ENCODE measurements around the gene PSMG4. TPM values are rescaled to one million over a fixed set of nuclear protein-coding genes. Genes with fewer than 3 reads are reported as not detected.
A peak's percentile ranks its signal among the peaks of the same experiment; 100 is the strongest.

PSMG4 gene
- total RNA-seq, 1 donor from 2014 or later = 9.7 TPM

GRCh38 chr6:3259491-3259958 lies 778 bp downstream of the PSMG4 start:
- Mint-ChIP-seq H3K4me3 (ENCODE audit: unreplicated experiment) (peak overlapping the region; percentile 99), H3K27ac (ENCODE audit: unreplicated experiment) (peak overlapping the region; percentile 91), H3K9me3 (ENCODE audit: unreplicated experiment) (no peaks in the 10 kb centered on the region), H3K4me1 (ENCODE audit: unreplicated experiment) (peaks cover 19% of the 10 kb centered on the region), H3K27me3 (ENCODE audit: unreplicated experiment) (peaks cover 13% of the 10 kb centered on the region), H3K36me3 (ENCODE audit: low read depth, unreplicated experiment) (peaks cover 6% of the 10 kb centered on the region)
- no peak for TF ChIP-seq CTCF (IDR thresholded peaks at IDR 0.05; ENCODE audit: unreplicated experiment)
- DNase-seq (ENCODE audit: low spot score) = peak; percentile 33

GRCh38 chr6:3260296-3260695 lies 1.5 kb downstream of the PSMG4 start:
- Mint-ChIP-seq H3K4me1 (ENCODE audit: unreplicated experiment) (peaks cover 19% of the 10 kb centered on the region), H3K36me3 (ENCODE audit: low read depth, unreplicated experiment) (peaks cover 6% of the 10 kb centered on the region), H3K4me3 (ENCODE audit: unreplicated experiment) (no peak overlapping the region), H3K27ac (ENCODE audit: unreplicated experiment) (no peak overlapping the region), H3K27me3 (ENCODE audit: unreplicated experiment) (peaks cover 13% of the 10 kb centered on the region), H3K9me3 (ENCODE audit: unreplicated experiment) (no peaks in the 10 kb centered on the region)
- TF ChIP-seq CTCF (IDR thresholded peaks at IDR 0.05; ENCODE audit: unreplicated experiment) = no peak
- DNase-seq (ENCODE audit: low spot score) = no peak

DNA sequence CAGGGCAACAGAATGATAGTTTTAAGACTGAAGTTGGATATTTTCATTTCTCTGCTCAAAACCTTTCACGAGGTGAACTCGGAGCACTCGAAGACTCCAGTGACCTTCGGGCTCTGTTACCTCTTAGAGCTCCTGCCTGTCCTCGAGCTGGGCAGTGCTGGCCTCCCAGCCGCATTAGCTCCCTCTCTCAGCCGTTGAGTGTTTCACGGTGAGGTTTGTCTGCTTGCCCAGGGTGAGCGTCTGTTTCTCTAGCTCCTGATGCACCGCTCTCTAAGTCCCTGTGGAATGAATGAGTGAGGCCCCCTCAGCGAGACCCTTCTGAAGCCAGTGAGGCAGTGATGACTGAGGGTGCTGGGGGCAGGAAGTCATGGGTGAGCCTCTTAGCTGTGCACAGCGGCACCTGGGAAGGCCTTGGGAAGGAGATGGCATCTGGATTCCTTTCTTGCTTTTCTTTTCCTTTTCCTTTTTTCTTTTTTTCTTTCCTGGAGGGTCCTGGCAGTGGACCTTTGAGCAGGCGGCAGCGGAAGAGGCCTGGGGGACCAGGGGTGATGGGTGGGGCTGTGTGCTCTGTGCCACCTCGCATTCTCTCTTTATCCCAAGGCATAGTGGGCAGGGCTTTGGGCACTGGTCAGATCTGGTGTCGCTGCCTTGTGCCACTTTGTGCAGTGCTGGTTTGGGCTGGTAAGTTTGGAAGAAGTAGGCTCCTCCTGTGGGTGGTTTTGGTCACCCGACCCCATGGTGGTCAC lies 2.2 kb downstream of the PSMG4 start:
- Mint-ChIP-seq H3K27ac (ENCODE audit: unreplicated experiment) (no peak overlapping the region), H3K36me3 (ENCODE audit: low read depth, unreplicated experiment) (peaks cover 6% of the 10 kb centered on the region), H3K4me1 (ENCODE audit: unreplicated experiment) (peaks cover 19% of the 10 kb centered on the region), H3K27me3 (ENCODE audit: unreplicated experiment) (peaks cover 13% of the 10 kb centered on the region), H3K4me3 (ENCODE audit: unreplicated experiment) (peak overlapping the region; percentile 38), H3K9me3 (ENCODE audit: unreplicated experiment) (no peaks in the 10 kb centered on the region)
- no peak for DNase-seq (ENCODE audit: low spot score)
- no peak for TF ChIP-seq CTCF (IDR thresholded peaks at IDR 0.05; ENCODE audit: unreplicated experiment)

GRCh38 chr6:3261518-3261820 lies 2.7 kb downstream of the PSMG4 start:
- peaks cover 19% of the 10 kb centered on the region for H3K4me1 Mint-ChIP-seq (ENCODE audit: unreplicated experiment)
- no peak for TF ChIP-seq CTCF (IDR thresholded peaks at IDR 0.05; ENCODE audit: unreplicated experiment)
- no peak for DNase-seq (ENCODE audit: low spot score)
- H3K27ac Mint-ChIP-seq (ENCODE audit: unreplicated experiment) = no peak overlapping the region
- H3K9me3 Mint-ChIP-seq (ENCODE audit: unreplicated experiment) = no peaks in the 10 kb centered on the region
- peaks cover 13% of the 10 kb centered on the region for H3K27me3 Mint-ChIP-seq (ENCODE audit: unreplicated experiment)
- peaks cover 6% of the 10 kb centered on the region for H3K36me3 Mint-ChIP-seq (ENCODE audit: low read depth, unreplicated experiment)
- H3K4me3 Mint-ChIP-seq (ENCODE audit: unreplicated experiment) = no peak overlapping the region

GRCh38 chr6:3261921-3262320 lies 3.2 kb downstream of the PSMG4 start:
- peaks cover 19% of the 10 kb centered on the region for H3K4me1 Mint-ChIP-seq (ENCODE audit: unreplicated experiment)
- H3K27ac Mint-ChIP-seq (ENCODE audit: unreplicated experiment) = no peak overlapping the region
- H3K9me3 Mint-ChIP-seq (ENCODE audit: unreplicated experiment) = no peaks in the 10 kb centered on the region
- H3K36me3 Mint-ChIP-seq (ENCODE audit: low read depth, unreplicated experiment) = peaks cover 6% of the 10 kb centered on the region
- DNase-seq (ENCODE audit: low spot score) = no peak
- H3K4me3 Mint-ChIP-seq (ENCODE audit: unreplicated experiment) = no peak overlapping the region
- no peak for TF ChIP-seq CTCF (IDR thresholded peaks at IDR 0.05; ENCODE audit: unreplicated experiment)
- H3K27me3 Mint-ChIP-seq (ENCODE audit: unreplicated experiment) = peaks cover 9% of the 10 kb centered on the region

Data from endothelial cell (in vitro differentiated cells).